GM18498 (cell line): Measurements from ENCODE around the gene MAGI3.
"Not testable (repeated sequence)": the region's sequence is repeated elsewhere in the genome, so short reads cannot be mapped to it uniquely, and the experiment has no call there.

ENCODE experiments used
- ATAC-seq: cut with Tn5 transposase; IDR thresholded peaks from one replicate; pipeline ENCODE4 v1.9.1; 2021; ENCODE audit warnings: mild to moderate bottlenecking, moderate library complexity; ENCODE audit not compliant: unreplicated experiment

The MAGI3 gene

GRCh38 chr1:113508364-113509164 lies 118.2 kb downstream of the MAGI3 start:
- ATAC-seq, result no peak

- not testable (repeated sequence) for ATAC-seq
Observed at GRCh38 chr1:113509766-113510165, 119.5 kb downstream of the MAGI3 start.

DNA sequence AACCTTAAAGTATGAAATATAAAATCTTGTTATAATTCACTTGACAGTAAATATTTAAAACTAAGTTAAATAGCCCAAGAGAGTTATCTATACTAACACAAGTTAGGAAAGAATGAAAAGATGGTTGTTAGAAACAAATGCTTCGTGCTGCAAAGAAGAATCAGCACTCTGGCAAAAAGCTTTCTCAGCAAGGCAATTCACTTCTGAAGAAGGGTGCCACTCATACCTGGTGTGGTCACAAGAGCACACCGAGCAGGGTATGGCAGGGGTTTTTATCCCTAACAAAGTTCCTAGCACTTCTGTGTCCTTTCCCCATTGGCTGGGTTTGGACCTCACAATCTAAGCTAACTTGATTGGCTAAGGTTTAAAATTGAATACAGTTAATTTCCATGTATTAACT lies 121.0 kb downstream of the MAGI3 start:
- no peak for ATAC-seq

GRCh38 chr1:113515498-113515897 lies 125.2 kb downstream of the MAGI3 start:
- ATAC-seq, result no peak

DNA sequence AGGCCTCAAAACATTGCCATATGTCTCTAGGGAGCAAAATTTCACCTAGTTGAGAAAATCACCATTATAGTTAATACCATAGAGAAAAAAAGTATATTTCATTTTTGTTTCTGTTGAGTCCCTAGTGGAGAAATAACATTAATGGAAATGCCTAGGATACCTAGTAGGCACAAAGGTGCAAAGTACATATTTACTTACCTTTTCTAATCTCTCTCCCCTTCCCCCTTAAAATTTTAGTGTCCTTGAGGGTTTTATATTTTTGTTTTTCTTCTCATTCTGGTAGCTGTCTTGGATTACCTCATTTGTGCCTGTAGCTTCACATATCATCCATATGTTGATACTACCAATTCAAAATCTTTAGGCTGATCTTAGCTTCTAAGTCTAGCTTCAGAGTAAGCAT lies 127.0 kb downstream of the MAGI3 start:
- ATAC-seq, result no peak

- ATAC-seq, result no peak
Observed at GRCh38 chr1:113517983-113518382, 127.7 kb downstream of the MAGI3 start.

DNA sequence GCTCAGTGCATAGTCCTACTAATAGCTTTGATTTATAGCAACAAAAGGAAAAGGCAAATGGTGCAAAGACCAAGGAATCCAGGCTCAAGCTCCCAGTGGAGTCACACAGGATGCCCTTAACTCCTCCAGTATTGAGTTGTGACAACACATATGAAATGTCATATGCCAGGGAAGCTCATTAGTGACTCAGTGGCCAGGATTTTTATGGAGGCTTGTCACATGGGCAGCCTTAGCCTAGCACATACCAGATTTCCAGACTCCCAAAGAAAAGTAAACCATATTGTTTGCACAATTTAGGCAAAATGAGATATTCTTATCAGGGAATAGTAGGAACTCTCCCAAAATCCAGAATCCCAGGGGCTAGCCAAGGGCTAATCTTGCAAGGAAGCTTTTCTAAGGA lies 129.2 kb downstream of the MAGI3 start:
- no peak for ATAC-seq

GRCh38 chr1:113530021-113530420 lies 139.7 kb downstream of the MAGI3 start:
- no peak for ATAC-seq

DNA sequence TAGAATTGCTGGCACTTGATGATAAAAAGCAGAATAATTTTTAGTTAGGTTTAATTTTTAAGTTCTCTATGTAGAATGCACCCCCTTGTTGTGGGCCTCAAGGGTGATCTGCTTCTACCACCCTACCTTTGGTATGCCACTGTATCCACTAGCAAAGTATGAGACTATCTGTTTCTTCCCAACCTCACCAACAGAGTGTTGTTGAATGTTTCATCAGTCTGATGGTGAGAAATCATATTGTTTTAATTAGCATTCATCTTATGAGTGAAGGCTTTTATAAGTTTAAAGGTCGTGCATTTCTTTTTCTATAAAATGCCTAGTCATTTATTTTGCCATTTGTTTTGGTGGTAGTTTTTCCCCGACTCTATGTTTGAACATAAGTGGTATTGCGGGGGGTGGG lies 141.0 kb downstream of the MAGI3 start:
- ATAC-seq, result no peak

- no peak for ATAC-seq
Observed at GRCh38 chr1:113533061-113533460, 142.7 kb downstream of the MAGI3 start.

- ATAC-seq, result no peak
Observed at GRCh38 chr1:113534130-113534817, 144.0 kb downstream of the MAGI3 start.

GRCh38 chr1:113534875-113535274 lies 144.6 kb downstream of the MAGI3 start:
- ATAC-seq, result no peak

- no peak for ATAC-seq
Observed at GRCh38 chr1:113536182-113536780, 146.0 kb downstream of the MAGI3 start.

DNA sequence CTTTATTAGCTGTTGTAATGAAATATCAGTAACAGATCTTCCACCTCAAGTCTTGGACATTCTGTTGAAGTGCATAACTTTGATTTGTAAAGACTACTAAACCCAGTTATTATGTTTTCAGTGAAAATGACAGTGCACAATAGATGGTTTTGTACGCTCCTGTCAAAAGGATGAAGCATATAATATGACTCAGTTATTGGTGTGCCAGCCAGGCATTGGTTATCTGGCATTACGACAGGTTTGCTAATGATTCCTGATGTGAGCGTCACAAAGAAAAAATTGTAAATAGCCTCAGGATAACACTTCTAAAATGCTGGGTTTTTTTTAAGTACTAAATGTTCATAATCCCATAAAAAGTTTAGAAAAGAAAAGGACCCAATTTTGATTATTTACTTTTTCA lies 147.9 kb downstream of the MAGI3 start:
- ATAC-seq, result no peak

DNA sequence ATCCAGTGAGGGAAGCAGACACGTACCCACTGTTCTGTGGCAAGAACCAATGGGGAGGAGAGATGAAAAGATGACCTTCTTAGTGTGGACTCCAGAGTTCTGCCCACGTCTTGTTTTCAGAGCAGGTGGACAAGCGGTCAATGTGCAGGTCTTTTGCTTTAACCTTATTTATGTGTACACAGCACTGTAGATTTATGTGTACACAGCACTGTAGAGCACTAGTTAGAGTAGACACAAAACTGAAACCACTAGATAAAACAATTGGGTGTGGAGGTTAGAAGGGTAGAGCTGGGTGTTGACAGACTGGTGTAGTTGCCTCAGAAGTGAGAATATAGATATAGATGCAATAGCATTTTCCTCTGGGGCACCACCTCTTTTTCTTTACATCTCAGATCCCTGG lies 150.0 kb downstream of the MAGI3 start:
- no peak for ATAC-seq

DNA sequence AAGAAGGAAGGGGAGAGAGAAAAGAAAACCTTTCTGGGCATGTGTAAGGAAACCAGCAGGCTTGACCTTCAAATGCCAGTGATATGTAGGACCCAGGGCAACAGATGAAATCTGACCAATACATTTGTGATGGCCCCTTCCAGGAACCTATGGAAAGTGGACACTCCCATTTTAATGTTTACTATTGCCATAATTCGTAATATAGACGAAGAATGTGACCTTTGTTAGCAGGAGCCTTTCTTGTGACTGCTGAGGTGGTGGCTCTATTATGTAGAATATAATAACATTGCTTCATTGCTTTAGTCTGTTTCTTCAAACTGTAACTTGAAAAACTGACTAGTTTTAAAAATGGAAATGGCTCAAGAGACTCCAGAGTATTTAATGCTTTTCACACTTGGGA lies 150.8 kb downstream of the MAGI3 start:
- ATAC-seq, result no peak

GRCh38 chr1:113542221-113542701 lies 151.9 kb downstream of the MAGI3 start:
- no peak for ATAC-seq

- ATAC-seq, result no peak
Observed at GRCh38 chr1:113543110-113543509, 152.8 kb downstream of the MAGI3 start.

DNA sequence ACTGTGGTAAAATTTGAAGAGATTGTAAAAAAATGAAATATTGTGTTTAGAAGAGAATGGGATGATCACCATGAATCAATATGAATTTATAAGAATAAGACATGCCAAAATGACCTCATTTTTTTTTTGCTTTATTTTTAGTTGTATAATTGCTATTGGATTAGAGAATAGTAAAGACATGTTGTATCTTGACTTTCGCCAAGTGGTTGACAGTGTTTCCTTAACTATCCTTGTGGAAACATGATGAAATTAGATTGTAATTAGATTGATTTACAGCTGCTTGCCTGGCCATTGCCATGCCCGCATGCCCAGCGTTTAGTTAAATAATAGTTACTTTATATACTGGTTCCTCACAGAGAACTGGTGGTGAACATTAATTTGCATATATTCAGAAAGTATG lies 154.9 kb downstream of the MAGI3 start:
- ATAC-seq, result no peak

DNA sequence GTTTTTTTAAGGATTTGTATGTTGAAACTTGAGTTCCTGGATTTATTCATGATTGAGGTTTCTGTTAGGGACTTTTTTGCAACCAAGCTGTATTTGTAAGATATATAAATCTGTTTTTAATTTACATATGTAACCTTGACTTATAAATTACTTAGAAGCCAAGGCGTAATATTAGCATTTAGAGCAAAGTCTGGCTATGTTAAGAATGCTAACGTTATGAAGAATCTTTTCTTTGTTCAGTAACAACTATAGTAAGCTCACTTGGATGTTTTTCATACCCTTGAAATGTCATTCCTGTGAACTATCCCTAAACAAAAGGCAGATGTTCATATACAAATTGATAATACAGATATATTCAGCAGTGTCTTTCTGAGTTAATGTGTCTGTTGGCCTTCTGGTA lies 155.3 kb downstream of the MAGI3 start:
- no peak for ATAC-seq

GRCh38 chr1:113551728-113552127 lies 161.4 kb downstream of the MAGI3 start:
- no peak for ATAC-seq

DNA sequence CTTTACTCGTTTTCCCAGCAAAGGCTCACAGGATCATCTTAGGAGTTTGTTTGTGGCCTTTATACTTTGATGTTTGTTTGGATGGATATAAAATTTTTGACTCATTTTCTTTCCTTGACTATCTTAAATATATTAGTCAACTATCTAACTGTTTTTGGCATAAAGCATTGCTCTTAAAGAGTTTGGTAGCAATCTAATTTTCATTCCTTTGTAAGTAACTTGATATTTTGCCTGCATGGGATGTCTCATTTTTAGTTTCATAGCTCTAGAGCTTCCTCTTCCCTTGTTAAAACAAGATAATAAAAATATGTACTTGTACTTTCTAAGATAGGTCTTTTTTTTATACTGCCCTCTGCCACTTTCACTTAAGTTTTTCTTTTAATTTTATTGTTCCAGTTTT lies 161.9 kb downstream of the MAGI3 start:
- ATAC-seq, result no peak
